Naive B cell (primary cell): ENCODE data around the gene ZNF831. TPM values are rescaled to one million over a fixed set of nuclear protein-coding genes. Genes with fewer than 3 reads are reported as not detected.

Source experiments
- polyA plus RNA-seq, 6 donors: library from polyadenylated mRNA; unstranded; fragments of 300-500 nt; fragmentation: Illumina TruSeq; gene quantifications; one replicate each; pipeline ENCODE4 v1.2.3, GENCODE V29; 2021; ENCODE audit warnings: low read depth in 6 of 6

Gene ZNF831
- polyA plus RNA-seq, 6 donors from 2014 or later = 0.66 to 2.6 (median 2.3) TPM

Other genes with a start within 250 kb of the ZNF831 start
- gene NELFCD, start 182.6 kb upstream of the ZNF831 start, polyA plus RNA-seq = 100 to 1,000 TPM in 1 of 6 donors, 10 to 100 TPM in 5; 78.9 to 128 (median 86.2) TPM
- gene CTSZ, start 156.6 kb upstream of the ZNF831 start, polyA plus RNA-seq = 10 to 100 TPM; 15.7 to 39.6 (median 25.4) TPM
- gene TUBB1, start 144.4 kb upstream of the ZNF831 start, polyA plus RNA-seq = 10 to 100 TPM in 3 of 6 donors, 1 to 10 TPM in 3; 2.5 to 16.4 (median 11.0) TPM
- 100 to 1,000 TPM in 1 of 6 donors, 10 to 100 TPM in 5; 53.9 to 103 (median 75.5) TPM for gene ATP5F1E, start 131.5 kb upstream of the ZNF831 start, polyA plus RNA-seq
- gene PRELID3B, start 121.0 kb upstream of the ZNF831 start, polyA plus RNA-seq = 10 to 100 TPM; 34.1 to 46.0 (median 37.5) TPM
- not detected for gene EDN3, start 136.8 kb downstream of the ZNF831 start, polyA plus RNA-seq